ENCODE results near the gene CDH22. TPM values are rescaled to one million over a fixed set of nuclear protein-coding genes. Genes with fewer than 3 reads are reported as not detected.

Gene CDH22
- total RNA-seq, 3 donors from 2014 or later = 0.13 to 0.32 (median 0.19) TPM

- TF ChIP-seq CTCF (IDR thresholded peaks at IDR 0.05) = no peak
- DNase-seq = no peak
Measured at GRCh38 chr20:46312075-46312944, 4.0 kb upstream of the CDH22 start.

GRCh38 chr20:46311719-46312074 is 3.4 kb upstream of the CDH22 start:
- Histone ChIP-seq H3K36me3 (ENCODE audit: low read depth) (no peaks in the 10 kb centered on the region), H3K4me3 (no peak overlapping the region), H3K4me1 (ENCODE audit: low read depth) (peaks cover 11% of the 10 kb centered on the region), H3K9me3 (no peaks in the 10 kb centered on the region)
- no peak for DNase-seq
- ATAC-seq = no peak
- no peak for TF ChIP-seq CTCF (IDR thresholded peaks at IDR 0.05)
- intact Hi-C loops (cut with DNase I, micrococcal nuclease) = no loop called here

More at GRCh38 chr20:46312075-46312944, 4.0 kb upstream of the CDH22 start:
- H3K4me3 ChIP-seq = no peak overlapping the region
- no peaks in the 10 kb centered on the region for H3K9me3 ChIP-seq
- intact Hi-C loops (cut with DNase I, micrococcal nuclease) = no loop called here
- no peak for ATAC-seq
- H3K36me3 ChIP-seq (ENCODE audit: low read depth) = no peaks in the 10 kb centered on the region
- H3K4me1 ChIP-seq (ENCODE audit: low read depth) = peaks cover 8% of the 10 kb centered on the region

GRCh38 chr20:46311039-46311650 is 2.8 kb upstream of the CDH22 start:
- ATAC-seq = no peak
- Histone ChIP-seq H3K4me3 (no peak overlapping the region), H3K36me3 (ENCODE audit: low read depth) (no peaks in the 10 kb centered on the region), H3K9me3 (no peaks in the 10 kb centered on the region), H3K4me1 (ENCODE audit: low read depth) (peaks cover 11% of the 10 kb centered on the region)
- DNase-seq = no peak
- intact Hi-C loops (cut with DNase I, micrococcal nuclease) = no loop called here
- no peak for TF ChIP-seq CTCF (IDR thresholded peaks at IDR 0.05)

DNA sequence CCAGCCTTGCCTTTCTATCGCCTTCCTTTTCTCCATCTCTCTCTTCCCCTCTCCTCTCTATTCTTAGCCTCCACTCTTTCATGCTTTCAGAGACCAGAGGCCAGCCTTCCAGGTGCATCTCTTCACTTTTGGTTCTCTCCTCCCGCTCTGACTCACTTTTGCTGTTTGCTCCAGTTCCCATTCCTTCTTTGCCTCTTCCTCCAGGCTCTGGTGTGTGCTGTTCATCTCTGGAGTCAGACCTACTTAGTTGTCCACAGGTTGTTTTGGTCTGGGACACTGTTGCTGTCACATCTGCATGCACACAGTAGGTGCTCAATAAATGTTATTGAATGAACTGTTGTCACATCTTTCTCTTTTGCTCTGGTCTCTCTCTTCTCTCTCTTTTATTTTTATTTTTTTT is 1.6 kb upstream of the CDH22 start:
- Histone ChIP-seq H3K36me3 (ENCODE audit: low read depth) (no peaks in the 10 kb centered on the region), H3K4me3 (no peak overlapping the region), H3K9me3 (no peaks in the 10 kb centered on the region), H3K4me1 (ENCODE audit: low read depth) (peaks cover 11% of the 10 kb centered on the region)
- intact Hi-C loops (cut with DNase I, micrococcal nuclease) = no loop called here
- no peak for TF ChIP-seq CTCF (IDR thresholded peaks at IDR 0.05)
- DNase-seq (no peak), ATAC-seq (no peak)

GRCh38 chr20:46307999-46308257 is 370 bp downstream of the CDH22 start:
- no peak for TF ChIP-seq CTCF (IDR thresholded peaks at IDR 0.05)
- intact Hi-C loops (cut with DNase I, micrococcal nuclease) = no loop called here
- peaks cover 11% of the 10 kb centered on the region for H3K4me1 ChIP-seq (ENCODE audit: low read depth)
- ATAC-seq = no peak
- no peaks in the 10 kb centered on the region for H3K36me3 ChIP-seq (ENCODE audit: low read depth)
- no peak overlapping the region for H3K4me3 ChIP-seq
- no peaks in the 10 kb centered on the region for H3K9me3 ChIP-seq
- DNase-seq = no peak

Measured in mucosa of descending colon (tissue), 3 donors.